Gastrocnemius medialis (tissue), 4 donors: ENCODE data around the gene SLC16A3.

Experiments used
- CTCF ChIP-seq, 5 experiments: fragments of 450-650 bp in 3 of 5; fragments of 200-600 bp in 2 of 5; sonication (generic) in 2 of 5; IDR thresholded peaks in 4 of 5; conservative IDR thresholded peaks in 1 of 5; 1 replicate in 4 of 5; 2 replicates in 1 of 5; pipeline ENCODE4 v1.5.1; 2016 to 2019; ENCODE audit warnings: antibody characterized with exemption in 5 of 5, mild to moderate bottlenecking in 3 of 5, moderate library complexity in 3 of 5
- POLR2A ChIP-seq, 2 donors: fragments of 450-650 bp; IDR thresholded peaks; one replicate each; pipeline ENCODE4 v1.6.1; 2017; ENCODE audit warnings: antibody characterized with exemption in 2 of 2, mild to moderate bottlenecking in 2 of 2, moderate library complexity in 2 of 2

- TF ChIP-seq CTCF (IDR thresholded peaks at IDR 0.05 in 4 of 5, conservative IDR thresholded peaks at IDR 0.05 in 1 of 5) = no peak
- TF ChIP-seq POLR2A (IDR thresholded peaks at IDR 0.05) = no peak
Measured at GRCh38 chr17:82184761-82185160, 44.1 kb upstream of the SLC16A3 start.
